Measurements from ENCODE around the gene LITAFD. TPM values are rescaled to one million over a fixed set of nuclear protein-coding genes. Genes with fewer than 3 reads are reported as not detected.

LITAFD gene
- total and polyA plus RNA-seq, 9 of the 15 experiments (the other 6 are each of a cell fraction or from before 2014, with no cell fraction given) = not detected

GRCh38 chr16:8867932-8868415 is 14.2 kb upstream of the LITAFD start (continued):
- TF ChIP-seq ZBTB40 (IDR thresholded peaks at IDR 0.05) (peak; percentile 23; the same call in 1 of the 2 replicates), ZBTB40 (CRISPR knock-in tag; IDR thresholded peaks at IDR 0.05) (no peak), BRD4 (IDR thresholded peaks at IDR 0.05) (0 out of 2 replicates have a peak, but pooled peaks have one; percentile 9), ETS1 (conservative IDR thresholded peaks at IDR 0.05; ENCODE audit: control insufficient read depth, low read depth, low read length) (no peak), DPF2 (IDR thresholded peaks at IDR 0.05) (0 out of 2 replicates have a peak, but pooled peaks have one; percentile 41), TGIF2 (CRISPR knock-in tag; IDR thresholded peaks at IDR 0.05) (no peak), TRIM28 (IDR thresholded peaks at IDR 0.05) (no peak), NRF1 (conservative IDR thresholded peaks at IDR 0.05 in 1 of 2, IDR thresholded peaks at IDR 0.05 in 1 of 2) (peak; percentile 33 to 49; a peak in 3 of 4 replicates), IRF2 (CRISPR knock-in tag; IDR thresholded peaks at IDR 0.05) (no peak), NFE2L1 (tag; IDR thresholded peaks at IDR 0.05; ENCODE audit: borderline replicate concordance, low read depth) (no peak), CEBPZ (IDR thresholded peaks at IDR 0.05; ENCODE audit: borderline replicate concordance, low read depth, low read length) (no peak), ZNF639 (CRISPR knock-in tag; conservative IDR thresholded peaks at IDR 0.05 in 1 of 2, IDR thresholded peaks at IDR 0.05 in 1 of 2) (0 out of 4 replicates have a peak, but pooled peaks of 1 of the 2 experiments have one; percentile 6)
